OCI-M1 (cell line): ENCODE measurements around the gene ARID1B.

Experiments
- DNase-seq: peaks from one replicate; lab custom pipeline; 2025; lab: John Stamatoyannopoulos, UW

Gene ARID1B

GRCh38 chr6:156852147-156852857 is 75.1 kb downstream of the ARID1B start:
- DNase-seq = no peak

DNA sequence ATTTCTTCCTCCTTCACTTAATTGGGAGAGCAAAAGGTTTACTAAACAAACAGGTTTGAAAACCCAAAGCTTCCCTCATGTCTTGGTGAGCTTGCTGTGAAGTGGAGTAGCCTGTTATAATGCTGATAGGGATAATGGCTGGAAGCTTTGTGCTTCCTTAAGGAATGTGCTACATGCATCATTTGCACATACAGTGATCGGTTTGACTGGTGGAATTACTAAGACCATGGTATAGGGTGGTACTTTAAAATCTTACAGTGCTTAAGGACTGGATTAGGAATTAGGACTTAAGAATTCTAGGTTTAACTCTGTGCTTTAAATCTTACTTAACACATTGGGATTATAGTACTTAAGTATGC is 75.7 kb downstream of the ARID1B start:
- DNase-seq = no peak

DNA sequence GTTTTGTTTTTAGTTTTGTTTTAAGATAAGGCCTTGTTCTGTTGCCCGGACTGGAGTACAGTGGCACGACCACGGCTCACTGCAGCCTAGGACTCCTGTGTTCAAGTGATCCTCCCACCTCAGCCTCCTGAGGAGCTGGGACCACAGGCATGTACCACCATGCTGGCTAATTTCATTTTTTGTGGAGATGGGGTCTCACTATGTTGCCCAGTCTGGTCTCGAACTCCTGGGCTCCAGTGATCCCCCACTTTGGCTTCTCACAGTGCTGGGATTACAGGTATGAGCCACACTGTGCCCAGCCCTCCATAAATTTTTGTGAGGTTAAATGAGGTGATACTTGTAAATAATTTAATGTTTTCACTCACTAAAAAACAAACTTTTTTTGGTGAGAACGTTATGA is 76.6 kb downstream of the ARID1B start:
- no peak for DNase-seq

DNA sequence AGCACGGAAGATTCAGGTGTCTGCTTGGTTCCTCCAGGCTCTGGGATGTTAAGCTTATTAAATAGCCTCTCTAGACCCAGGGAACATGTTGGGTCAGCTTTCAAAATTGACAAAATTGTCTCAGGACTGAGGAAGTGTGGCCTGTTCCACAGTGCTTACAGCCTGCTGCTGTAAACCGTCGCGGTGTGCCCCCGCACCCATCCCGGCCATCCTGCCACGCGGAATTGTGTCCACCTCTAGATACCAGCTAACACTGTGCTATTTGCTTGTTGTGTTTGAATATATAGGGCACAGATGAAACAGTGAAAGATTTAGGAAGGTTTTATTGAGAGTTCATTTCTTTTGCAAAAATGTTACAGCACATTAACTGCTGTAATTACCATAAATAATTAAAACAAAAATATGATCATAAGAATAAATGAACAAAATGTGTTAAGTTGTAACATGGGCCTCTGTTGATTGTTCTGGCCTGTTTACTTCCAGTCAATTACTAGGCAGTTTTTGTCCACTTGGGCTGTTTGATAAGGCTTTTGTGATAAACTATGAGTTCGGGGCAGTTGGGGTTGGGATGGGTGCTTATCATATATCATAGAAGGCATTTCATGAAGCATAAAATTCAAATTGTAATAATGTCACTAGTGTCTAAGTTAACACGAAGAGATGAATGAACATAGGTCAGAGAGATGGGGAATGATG is 77.4 kb downstream of the ARID1B start:
- DNase-seq = peak; percentile 52

- no peak for DNase-seq
These were observed 80.4 kb downstream of the ARID1B start for GRCh38 chr6:156857573-156857972.

DNA sequence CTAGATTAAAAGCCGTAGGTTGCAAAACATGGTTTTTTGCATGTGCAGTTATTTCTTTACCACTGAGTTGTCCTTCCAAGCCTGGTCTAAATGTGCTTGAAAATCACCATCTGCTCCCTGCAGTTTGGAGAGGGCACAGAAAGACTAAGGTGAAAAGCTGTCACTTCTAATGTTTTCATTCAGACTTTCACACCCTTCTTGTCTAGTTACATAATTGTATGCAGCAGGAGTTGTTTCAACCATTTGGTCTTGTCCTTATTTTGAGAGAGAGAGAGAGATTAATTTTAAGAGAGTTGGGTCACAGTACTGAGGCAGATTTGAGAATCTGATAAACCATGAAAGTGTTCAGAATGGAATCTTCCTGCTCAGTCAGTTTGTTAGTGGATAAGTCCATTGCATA is 82.5 kb downstream of the ARID1B start:
- DNase-seq = no peak

DNA sequence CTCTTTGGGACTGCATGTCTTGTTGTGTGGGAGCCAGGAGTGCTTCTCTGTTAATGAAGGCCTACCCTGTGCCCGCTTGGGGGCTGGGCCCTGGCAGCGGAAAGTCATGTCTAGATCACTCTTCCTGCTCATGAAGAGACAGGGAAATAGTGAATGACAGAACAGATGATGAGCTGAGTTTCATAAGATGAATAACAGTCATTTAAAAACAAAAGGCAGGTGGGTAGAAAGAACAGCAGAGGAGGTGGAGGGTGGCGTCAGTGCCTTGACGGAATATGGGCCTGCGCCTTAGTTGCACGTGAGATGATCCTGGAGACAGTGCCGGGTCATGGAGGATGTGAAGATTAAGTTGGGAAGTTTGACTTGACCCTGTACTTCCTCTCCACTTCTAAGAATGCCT is 85.5 kb downstream of the ARID1B start:
- DNase-seq = no peak

DNA sequence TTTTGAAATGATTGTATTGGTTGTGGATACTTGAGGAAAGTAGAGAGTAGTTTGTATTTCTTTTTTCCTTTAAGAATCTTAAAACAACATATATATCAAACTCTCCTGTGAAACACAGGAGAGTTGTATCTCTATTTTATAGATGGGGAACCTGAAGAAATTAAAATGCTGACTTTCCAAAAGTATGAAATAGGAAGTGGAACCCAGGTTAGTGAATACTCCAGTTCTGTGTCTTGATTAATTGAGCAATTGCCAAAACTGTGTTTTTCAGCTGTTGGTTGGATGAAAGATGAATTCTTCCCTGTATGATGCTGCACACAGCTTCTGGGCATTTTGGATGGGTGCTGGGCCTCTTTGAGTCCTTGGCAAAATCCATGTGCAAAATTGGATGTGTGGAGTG is 86.3 kb downstream of the ARID1B start:
- no peak for DNase-seq

- DNase-seq = no peak
These were observed 87.4 kb downstream of the ARID1B start for GRCh38 chr6:156864557-156864956.

- DNase-seq = no peak
These were observed 87.9 kb downstream of the ARID1B start for GRCh38 chr6:156865019-156865629.

- no peak for DNase-seq
These were observed 89.2 kb downstream of the ARID1B start for GRCh38 chr6:156866220-156867015.

DNA sequence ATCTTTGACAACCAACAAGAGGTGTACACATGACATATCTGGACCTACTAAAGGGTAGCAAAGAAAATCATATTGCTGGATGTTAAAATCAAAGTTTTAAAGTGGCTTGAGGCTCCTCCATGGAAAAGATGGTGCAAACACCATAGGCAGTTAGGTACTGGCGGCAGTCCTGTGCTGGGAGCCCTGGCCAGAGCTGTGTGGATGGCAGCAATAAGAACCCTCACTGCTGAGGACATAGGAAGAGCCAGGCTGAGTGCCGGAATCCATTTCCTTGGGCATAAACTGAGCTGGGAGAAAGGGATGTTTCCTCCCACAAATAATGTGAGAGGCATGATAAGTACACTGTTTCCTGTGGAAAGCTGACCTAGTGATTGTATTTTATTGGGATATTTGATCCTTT is 89.9 kb downstream of the ARID1B start:
- no peak for DNase-seq

DNA sequence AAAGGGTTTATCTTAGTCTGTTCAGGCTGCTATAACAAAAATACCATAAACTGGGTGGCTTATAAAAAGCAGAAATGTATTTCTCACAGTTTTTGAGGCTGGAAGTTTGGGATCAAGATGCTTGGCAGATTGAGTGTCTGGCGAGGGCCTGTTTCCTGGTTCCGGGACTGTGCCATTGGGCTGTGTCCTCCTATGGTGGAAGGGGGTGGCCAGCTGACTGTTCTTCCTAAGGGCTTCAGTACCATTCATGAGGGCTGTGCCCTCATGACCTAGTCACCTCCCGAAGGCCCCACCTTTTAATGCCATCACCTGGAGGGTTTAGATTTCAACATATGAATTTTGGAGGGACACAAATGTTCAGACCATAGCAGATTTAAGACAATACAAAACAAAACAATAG is 91.2 kb downstream of the ARID1B start:
- DNase-seq = no peak

- no peak for DNase-seq
These were observed 92.8 kb downstream of the ARID1B start for GRCh38 chr6:156869980-156870398.

DNA sequence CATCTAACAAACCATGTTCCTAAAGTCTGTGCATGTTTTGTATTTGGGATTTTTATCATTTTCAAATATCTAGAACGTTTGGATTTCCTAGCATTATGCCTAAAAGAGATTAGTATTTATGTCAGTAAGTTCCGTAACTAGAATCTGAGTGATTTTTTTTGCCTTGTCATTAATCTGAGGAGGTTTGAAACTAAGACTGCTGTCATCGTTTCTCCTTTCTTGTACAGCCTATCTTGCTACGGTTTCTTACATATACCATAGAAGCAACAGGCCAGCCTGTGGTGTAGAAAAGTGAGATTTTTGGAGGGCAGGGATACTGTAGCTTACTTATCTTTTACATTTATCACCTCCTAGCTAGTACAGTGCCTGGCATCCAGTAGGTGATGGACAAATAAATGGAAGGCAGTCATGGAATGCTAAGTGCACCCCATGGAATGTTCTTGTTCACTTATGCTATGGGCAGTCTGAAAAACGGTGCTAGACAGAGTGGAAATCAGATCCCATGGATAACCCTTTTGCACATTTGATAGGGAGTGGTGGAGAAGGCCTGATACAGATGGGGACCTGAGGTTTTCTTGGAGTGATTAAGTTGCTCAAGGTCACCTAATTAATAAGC is 93.9 kb downstream of the ARID1B start:
- DNase-seq = peak; percentile 80

- no peak for DNase-seq
These were observed 95.7 kb downstream of the ARID1B start for GRCh38 chr6:156872903-156873302.

GRCh38 chr6:156873654-156874380 is 96.6 kb downstream of the ARID1B start:
- no peak for DNase-seq

GRCh38 chr6:156875062-156875461 is 97.9 kb downstream of the ARID1B start:
- DNase-seq = no peak

GRCh38 chr6:156876302-156876701 is 99.1 kb downstream of the ARID1B start:
- no peak for DNase-seq

DNA sequence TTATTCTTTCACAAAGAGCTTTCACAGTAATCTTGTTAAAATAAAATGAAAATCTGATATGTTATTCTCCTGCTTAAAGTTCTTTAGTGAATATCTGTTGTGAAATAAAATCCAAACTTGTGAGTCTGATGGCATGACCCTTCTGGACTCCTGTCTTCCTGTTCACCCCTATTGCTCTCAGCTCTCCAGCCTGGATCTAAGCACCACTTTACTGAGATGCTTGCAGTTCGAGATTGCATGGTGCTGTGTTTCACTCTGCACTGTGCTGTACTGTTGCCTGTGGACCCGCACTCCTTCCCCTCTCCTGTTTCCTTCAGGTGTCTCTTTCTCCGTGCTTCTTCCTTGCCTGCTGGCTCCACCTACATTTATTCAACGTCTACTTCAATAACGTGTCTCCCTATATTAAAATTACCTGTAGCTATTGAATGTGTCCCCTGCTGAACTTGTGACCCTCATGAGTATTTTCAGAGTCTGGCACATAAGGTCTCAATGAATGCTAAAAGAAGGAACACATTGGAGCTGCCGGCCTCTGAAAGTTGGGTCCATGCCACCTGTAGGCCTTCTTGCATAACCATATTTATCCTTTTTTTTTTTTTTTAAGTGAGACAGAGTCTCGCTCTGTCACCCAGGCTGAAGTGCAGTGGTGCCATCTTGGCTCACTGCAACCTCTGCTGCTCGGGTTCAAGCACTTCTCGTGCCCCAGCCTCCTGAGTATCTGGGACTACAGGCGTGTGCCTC is 100.1 kb downstream of the ARID1B start:
- no peak for DNase-seq

GRCh38 chr6:156878681-156879080 is 101.5 kb downstream of the ARID1B start:
- no peak for DNase-seq
